CD14-positive monocyte (primary cell): ENCODE measurements around the gene HPCAL4. TPM values are rescaled to one million over a fixed set of nuclear protein-coding genes. Genes with fewer than 3 reads are reported as not detected.

Experiments used
- DNase-seq, 3 donors: peaks; one replicate each; pipeline ENCODE4 v3.0.0-alpha.2; 2011 to 2022
- H2AFZ ChIP-seq: 2 replicates; pipeline ENCODE4 v1.6.0; 2012; ENCODE audit warnings: mild to moderate bottlenecking, low read depth, low read length, inconsistent platforms; ENCODE audit not compliant: insufficient read depth, poor library complexity, severe bottlenecking
- H3K27ac ChIP-seq, 2 donors: 1 replicate in 1 of 2; 2 replicates in 1 of 2; pipeline ENCODE4 v1.5.1; 2012 to 2013; ENCODE audit warnings: low read length in 2 of 2, control low read depth in 1 of 2, inconsistent platforms in 1 of 2, low read depth in 1 of 2, mild to moderate bottlenecking in 1 of 2
- H3K27me3 ChIP-seq, 2 donors: one replicate each; pipeline versions ENCODE4 v1.6.0 to v1.6.1; 2011 to 2013; ENCODE audit warnings: low read length in 2 of 2; ENCODE audit not compliant: control insufficient read depth in 2 of 2, insufficient read depth in 2 of 2
- H3K36me3 ChIP-seq, 2 donors: replicated peaks in 1 of 2; 1 replicate in 1 of 2; 2 replicates in 1 of 2; pipeline versions ENCODE4 v1.5.1 to v1.6.1; 2012 to 2013; ENCODE audit warnings: low read length in 2 of 2, control low read depth in 1 of 2, inconsistent platforms in 1 of 2, mild to moderate bottlenecking in 1 of 2; ENCODE audit not compliant: insufficient read depth in 2 of 2, control insufficient read depth in 1 of 2
- H3K4me1 ChIP-seq, 2 donors: 1 replicate in 1 of 2; 2 replicates in 1 of 2; pipeline versions ENCODE4 v1.5.1 to v1.6.1; 2012 to 2013; ENCODE audit warnings: low read length in 2 of 2, control low read depth in 1 of 2, inconsistent platforms in 1 of 2, mild to moderate bottlenecking in 1 of 2, moderate library complexity in 1 of 2; ENCODE audit not compliant: insufficient read depth in 2 of 2, control insufficient read depth in 1 of 2
- H3K4me2 ChIP-seq: replicated peaks from 2 replicates; pipeline ENCODE3; 2012; ENCODE audit warnings: low read length, moderate library complexity, mild to moderate bottlenecking; ENCODE audit not compliant: poor library complexity, severe bottlenecking; ENCODE audit errors: extremely low read depth
- H3K4me3 ChIP-seq, 3 experiments: fragments of 200-600 bp in 1 of 3; sonication (generic) in 1 of 3; replicated peaks in 1 of 3; 1 replicate in 2 of 3; 2 replicates in 1 of 3; pipeline ENCODE4 v1.5.1; 2011 to 2013; ENCODE audit warnings: low read length in 3 of 3, mild to moderate bottlenecking in 3 of 3, control low read depth in 2 of 3, low read depth in 2 of 3, inconsistent platforms in 1 of 3, moderate library complexity in 1 of 3
- H3K79me2 ChIP-seq: 2 replicates; pipeline ENCODE4 v1.6.0; 2012; ENCODE audit warnings: mild to moderate bottlenecking, control low read depth, inconsistent platforms, low read length, moderate library complexity; ENCODE audit not compliant: insufficient read depth
- H3K9ac ChIP-seq: 2 replicates; pipeline ENCODE4 v1.6.0; 2017; ENCODE audit warnings: low read length, mild to moderate bottlenecking; ENCODE audit not compliant: insufficient read depth, poor library complexity, severe bottlenecking
- H3K9me3 ChIP-seq, 2 donors: replicated peaks in 1 of 2; 1 replicate in 1 of 2; 2 replicates in 1 of 2; pipeline versions ENCODE4 v1.5.1 to v1.6.1; 2012 to 2013; ENCODE audit warnings: low read length in 2 of 2, control low read depth in 1 of 2; ENCODE audit not compliant: control insufficient read depth in 1 of 2, insufficient read depth in 1 of 2
- H4K20me1 ChIP-seq: 2 replicates; pipeline ENCODE4 v1.6.0; 2012; ENCODE audit warnings: mild to moderate bottlenecking, low read length, control low read depth, moderate library complexity; ENCODE audit not compliant: insufficient read depth
- H3K27ac Mint-ChIP-seq, 7 donors: one replicate each; pipeline ENCODE4 v1.8.0; 2020; ENCODE audit warnings: mild to moderate bottlenecking in 7 of 7, mixed read lengths in 7 of 7, moderate library complexity in 6 of 7, inconsistent platforms in 2 of 7
- H3K27me3 Mint-ChIP-seq, 3 donors: one replicate each; pipeline ENCODE4 v1.8.0; 2021 to 2022; ENCODE audit warnings: low read depth in 3 of 3, mild to moderate bottlenecking in 3 of 3, mixed read lengths in 3 of 3, moderate library complexity in 3 of 3, inconsistent platforms in 1 of 3
- H3K36me3 Mint-ChIP-seq, 2 donors: one replicate each; pipeline ENCODE4 v1.8.0; 2020; ENCODE audit warnings: mixed read lengths in 2 of 2, inconsistent platforms in 1 of 2, mild to moderate bottlenecking in 1 of 2
- H3K4me1 Mint-ChIP-seq: one replicate; pipeline ENCODE4 v1.8.0; 2020; ENCODE audit warnings: mild to moderate bottlenecking, mixed read lengths
- H3K4me3 Mint-ChIP-seq, 2 donors: one replicate each; pipeline ENCODE4 v1.8.0; 2020; ENCODE audit warnings: mild to moderate bottlenecking in 2 of 2, mixed read lengths in 2 of 2, moderate library complexity in 1 of 2
- H3K9me3 Mint-ChIP-seq, 7 donors: one replicate each; pipeline ENCODE4 v1.8.0; 2020 to 2022; ENCODE audit warnings: mixed read lengths in 7 of 7, mild to moderate bottlenecking in 6 of 7, moderate library complexity in 6 of 7, inconsistent platforms in 2 of 7
- WGBS: methylation state at CpG from one replicate; pipeline ENCODE4 v1.1.5; 2013; ENCODE audit warnings: missing lambda C conversion rate; ENCODE audit not compliant: insufficient coverage; 5-methylcytosine and 5-hydroxymethylcytosine counted together
- intact Hi-C, 2 donors: fragments of 100-400 bp; cut with micrococcal nuclease; formaldehyde crosslinking; loops; one replicate each; pipeline versions ENCODE4 v1.15.0 to v1.15.1; 2023
- polyA plus RNA-seq, 3 donors: library from polyadenylated mRNA; depleted of rRNA in 1 of 3; unstranded in 2 of 3; stranded (reverse) in 1 of 3; fragments of 300-500 nt in 2 of 3; fragments of >200 nt in 1 of 3; fragmentation: Illumina TruSeq in 2 of 3; gene quantifications; 1 replicate in 2 of 3; 2 replicates in 1 of 3; pipeline ENCODE4 v1.2.3, GENCODE V29; 2012 to 2021
- TF ChIP-seq, protein P1 (sequence below): fragments of 200-600 bp; IDR thresholded peaks from one replicate; pipeline ENCODE4 v1.8.0; 2022; ENCODE audit warnings: antibody characterized with exemption, mild to moderate bottlenecking

HPCAL4 gene
- polyA plus RNA-seq, 3 donors = 0.03 to 0.05 TPM; not detected in 1

DNA sequence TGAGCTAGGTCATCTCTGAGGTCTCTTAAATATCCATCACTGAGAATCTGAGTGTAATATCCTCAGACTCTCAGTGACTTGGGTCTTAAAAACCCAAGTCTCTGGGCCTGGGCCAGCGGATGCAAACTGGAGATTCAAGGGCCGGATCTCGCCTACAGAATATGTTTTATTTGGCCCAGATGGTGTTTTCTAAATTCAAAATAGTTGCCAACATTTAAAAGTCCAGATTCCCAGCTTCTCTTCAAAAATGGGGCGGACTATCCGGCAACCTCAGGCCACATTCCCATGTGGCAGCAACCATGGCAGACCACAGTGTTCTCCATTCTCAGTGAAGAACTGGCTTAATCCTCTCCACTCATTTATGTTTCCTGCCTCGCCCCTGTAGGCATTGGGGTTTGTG, 39.1 kb downstream of the HPCAL4 start:
- H3K9ac ChIP-seq = no peak overlapping the region
- H3K27me3 ChIP-seq = no peaks in the 10 kb centered on the region
- no peak overlapping the region for H3K4me3 Mint-ChIP-seq
- H3K4me1 ChIP-seq = no peaks in the 10 kb centered on the region
- H3K4me2 ChIP-seq = no peak overlapping the region
- H3K36me3 Mint-ChIP-seq = no peaks in the 10 kb centered on the region
- no peak overlapping the region for H2AFZ ChIP-seq
- H3K27ac ChIP-seq = no peak overlapping the region
- H3K27me3 Mint-ChIP-seq = peaks cover 0 to 10% (median 4%) of the 10 kb centered on the region in 3 donors
- H3K4me1 Mint-ChIP-seq = peaks cover 5% of the 10 kb centered on the region
- no peaks in the 10 kb centered on the region for H3K79me2 ChIP-seq
- H3K27ac Mint-ChIP-seq = no peak overlapping the region
- H3K9me3 ChIP-seq = no peaks in the 10 kb centered on the region
- no peak overlapping the region for H3K4me3 ChIP-seq
- TF ChIP-seq, protein P1, sequence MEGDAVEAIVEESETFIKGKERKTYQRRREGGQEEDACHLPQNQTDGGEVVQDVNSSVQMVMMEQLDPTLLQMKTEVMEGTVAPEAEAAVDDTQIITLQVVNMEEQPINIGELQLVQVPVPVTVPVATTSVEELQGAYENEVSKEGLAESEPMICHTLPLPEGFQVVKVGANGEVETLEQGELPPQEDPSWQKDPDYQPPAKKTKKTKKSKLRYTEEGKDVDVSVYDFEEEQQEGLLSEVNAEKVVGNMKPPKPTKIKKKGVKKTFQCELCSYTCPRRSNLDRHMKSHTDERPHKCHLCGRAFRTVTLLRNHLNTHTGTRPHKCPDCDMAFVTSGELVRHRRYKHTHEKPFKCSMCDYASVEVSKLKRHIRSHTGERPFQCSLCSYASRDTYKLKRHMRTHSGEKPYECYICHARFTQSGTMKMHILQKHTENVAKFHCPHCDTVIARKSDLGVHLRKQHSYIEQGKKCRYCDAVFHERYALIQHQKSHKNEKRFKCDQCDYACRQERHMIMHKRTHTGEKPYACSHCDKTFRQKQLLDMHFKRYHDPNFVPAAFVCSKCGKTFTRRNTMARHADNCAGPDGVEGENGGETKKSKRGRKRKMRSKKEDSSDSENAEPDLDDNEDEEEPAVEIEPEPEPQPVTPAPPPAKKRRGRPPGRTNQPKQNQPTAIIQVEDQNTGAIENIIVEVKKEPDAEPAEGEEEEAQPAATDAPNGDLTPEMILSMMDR = no peak
- H4K20me1 ChIP-seq = no peaks in the 10 kb centered on the region
- no peak for DNase-seq
- H3K36me3 ChIP-seq = no peaks in the 10 kb centered on the region
- 95% methylated on average over 3 of the region's 6 CpGs for WGBS
- intact Hi-C loops = loop anchor here (2.0 to 5.0 kb wide), 2 partner anchors 40 to 45 kb away; no protein-coding TSS in a partner anchor
- H3K9me3 Mint-ChIP-seq = no peaks in the 10 kb centered on the region

DNA sequence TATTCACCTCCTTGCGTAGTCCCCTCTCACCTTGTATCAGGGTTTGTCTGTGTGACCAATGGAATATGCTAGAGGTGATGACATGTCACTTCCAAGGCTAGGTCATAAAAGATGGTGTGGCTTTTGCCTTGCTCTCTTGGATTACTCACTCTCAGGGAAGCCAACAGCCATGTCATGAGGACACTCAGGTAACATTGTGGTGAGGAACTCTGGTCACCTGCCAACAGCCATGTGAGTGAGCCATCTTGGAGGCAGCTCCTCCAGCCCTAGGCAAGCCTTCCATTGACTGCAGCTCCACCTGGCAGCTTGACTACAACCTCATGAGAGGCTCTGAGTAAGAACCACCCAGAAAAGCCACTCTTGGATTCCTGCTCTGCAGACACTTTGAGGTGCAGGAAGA, 40.8 kb downstream of the HPCAL4 start:
- H4K20me1 ChIP-seq = no peaks in the 10 kb centered on the region
- no peak overlapping the region for H3K4me3 ChIP-seq
- no peak overlapping the region for H2AFZ ChIP-seq
- no peaks in the 10 kb centered on the region for H3K79me2 ChIP-seq
- no peaks in the 10 kb centered on the region for H3K36me3 Mint-ChIP-seq
- H3K4me1 ChIP-seq = no peaks in the 10 kb centered on the region
- DNase-seq = no peak
- no peak overlapping the region for H3K9ac ChIP-seq
- TF ChIP-seq, protein P1 = no peak
- H3K27me3 Mint-ChIP-seq = peaks cover 2 to 10% (median 4%) of the 10 kb centered on the region in 3 donors
- no peak overlapping the region for H3K27ac ChIP-seq
- H3K36me3 ChIP-seq = no peaks in the 10 kb centered on the region
- peaks cover 0 to 1% (median 0%) of the 10 kb centered on the region in 7 donors for H3K9me3 Mint-ChIP-seq
- H3K9me3 ChIP-seq = no peaks in the 10 kb centered on the region
- peak overlapping the region in 1 of 7 donors; percentile 41 for H3K27ac Mint-ChIP-seq
- no peak overlapping the region for H3K4me2 ChIP-seq
- intact Hi-C loops = loop anchor here in 1 of 2 donors (5.0 kb wide), 1 partner anchor 38 kb away; no protein-coding TSS in a partner anchor
- no CpG with 5 or more reads among the region's 1 CpG for WGBS
- no peak overlapping the region for H3K4me3 Mint-ChIP-seq
- peaks cover 5% of the 10 kb centered on the region for H3K4me1 Mint-ChIP-seq
- H3K27me3 ChIP-seq = no peaks in the 10 kb centered on the region
